ENCODE measurements around the gene SEC62. TPM values are rescaled to one million over a fixed set of nuclear protein-coding genes. Genes with fewer than 3 reads are reported as not detected.

SEC62 gene
- total and polyA plus RNA-seq, 2 experiments from 2014 or later = 23.6 to 306 TPM

DNA sequence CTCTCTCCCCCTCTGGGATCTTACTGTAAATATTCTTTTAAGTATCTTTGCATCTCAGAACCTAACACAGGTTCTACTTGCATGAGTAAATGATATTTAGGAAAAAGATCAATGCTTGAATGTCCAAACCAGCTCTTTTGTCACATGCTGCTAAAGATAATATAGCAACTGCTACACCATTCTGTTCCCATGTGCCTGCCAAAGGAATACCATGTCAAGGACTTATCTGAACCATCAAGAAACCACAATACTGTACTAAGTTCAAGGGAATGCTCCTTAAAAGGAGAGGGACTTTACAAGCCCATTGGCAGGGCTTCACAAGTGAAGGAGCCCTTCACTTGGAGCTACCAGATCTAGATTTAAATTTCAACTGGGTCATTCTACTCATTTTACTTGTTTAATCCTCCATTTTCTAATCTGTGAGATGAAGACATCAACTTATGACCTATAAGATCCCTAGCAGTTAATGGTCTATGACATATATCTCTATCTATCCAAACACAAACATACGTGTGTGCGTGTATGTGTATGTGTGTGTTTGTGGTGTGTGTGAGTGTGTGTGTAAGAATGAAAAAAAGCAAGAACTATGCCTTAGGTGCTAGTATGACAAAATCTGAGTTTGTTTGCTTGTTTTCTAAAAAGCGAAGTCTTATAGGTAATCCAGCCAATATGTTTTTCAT is 13.0 kb upstream of the SEC62 start:
- no peaks in the 10 kb centered on the region for H3K27me3 Mint-ChIP-seq (ENCODE audit: insufficient read depth, low read depth, poor library complexity)
- H3K36me3 Mint-ChIP-seq (ENCODE audit: low read depth) = no peaks in the 10 kb centered on the region
- H3K4me1 Mint-ChIP-seq = no peaks in the 10 kb centered on the region
- ATAC-seq = no peak
- H3K9me3 Mint-ChIP-seq = no peaks in the 10 kb centered on the region
- Histone ChIP-seq H3K4me1 (ENCODE audit: insufficient read depth) (no peaks in the 10 kb centered on the region), H3F3A (replicated peaks; ENCODE audit: low read depth) (no peaks in the 10 kb centered on the region), H3K27me3 (ENCODE audit: insufficient read depth) (no peaks in the 10 kb centered on the region), H4K20me1 (replicated peaks; ENCODE audit: insufficient read depth) (no peaks in the 10 kb centered on the region), H3K27ac (ENCODE audit: low read depth) (no peak overlapping the region), H3K4me3 (no peak overlapping the region), H3K4me2 (no peak overlapping the region), H3K79me2 (replicated peaks; ENCODE audit: insufficient read depth) (no peaks in the 10 kb centered on the region), H2AFZ (peak overlapping the region; percentile 80), H3K9me2 (ENCODE audit: insufficient read depth) (no peaks in the 10 kb centered on the region), H3K36me3 (ENCODE audit: insufficient read depth) (no peaks in the 10 kb centered on the region)
- no peak overlapping the region for H3K27ac Mint-ChIP-seq
- no peak overlapping the region for H3K4me3 Mint-ChIP-seq
- TF ChIP-seq STAT1 (IDR thresholded peaks at IDR 0.05; ENCODE audit: unreplicated experiment) (no peak), EZH2phosphoT487 (IDR thresholded peaks at IDR 0.05; ENCODE audit: unreplicated experiment) (no peak), POLR2AphosphoS5 (IDR thresholded peaks at IDR 0.05; ENCODE audit: low read depth) (no peak), NANOG (IDR thresholded peaks at IDR 0.05; ENCODE audit: borderline replicate concordance) (no peak), JUNB (IDR thresholded peaks at IDR 0.05; ENCODE audit: unreplicated experiment) (no peak)
- TF ChIP-seq, protein P1, sequence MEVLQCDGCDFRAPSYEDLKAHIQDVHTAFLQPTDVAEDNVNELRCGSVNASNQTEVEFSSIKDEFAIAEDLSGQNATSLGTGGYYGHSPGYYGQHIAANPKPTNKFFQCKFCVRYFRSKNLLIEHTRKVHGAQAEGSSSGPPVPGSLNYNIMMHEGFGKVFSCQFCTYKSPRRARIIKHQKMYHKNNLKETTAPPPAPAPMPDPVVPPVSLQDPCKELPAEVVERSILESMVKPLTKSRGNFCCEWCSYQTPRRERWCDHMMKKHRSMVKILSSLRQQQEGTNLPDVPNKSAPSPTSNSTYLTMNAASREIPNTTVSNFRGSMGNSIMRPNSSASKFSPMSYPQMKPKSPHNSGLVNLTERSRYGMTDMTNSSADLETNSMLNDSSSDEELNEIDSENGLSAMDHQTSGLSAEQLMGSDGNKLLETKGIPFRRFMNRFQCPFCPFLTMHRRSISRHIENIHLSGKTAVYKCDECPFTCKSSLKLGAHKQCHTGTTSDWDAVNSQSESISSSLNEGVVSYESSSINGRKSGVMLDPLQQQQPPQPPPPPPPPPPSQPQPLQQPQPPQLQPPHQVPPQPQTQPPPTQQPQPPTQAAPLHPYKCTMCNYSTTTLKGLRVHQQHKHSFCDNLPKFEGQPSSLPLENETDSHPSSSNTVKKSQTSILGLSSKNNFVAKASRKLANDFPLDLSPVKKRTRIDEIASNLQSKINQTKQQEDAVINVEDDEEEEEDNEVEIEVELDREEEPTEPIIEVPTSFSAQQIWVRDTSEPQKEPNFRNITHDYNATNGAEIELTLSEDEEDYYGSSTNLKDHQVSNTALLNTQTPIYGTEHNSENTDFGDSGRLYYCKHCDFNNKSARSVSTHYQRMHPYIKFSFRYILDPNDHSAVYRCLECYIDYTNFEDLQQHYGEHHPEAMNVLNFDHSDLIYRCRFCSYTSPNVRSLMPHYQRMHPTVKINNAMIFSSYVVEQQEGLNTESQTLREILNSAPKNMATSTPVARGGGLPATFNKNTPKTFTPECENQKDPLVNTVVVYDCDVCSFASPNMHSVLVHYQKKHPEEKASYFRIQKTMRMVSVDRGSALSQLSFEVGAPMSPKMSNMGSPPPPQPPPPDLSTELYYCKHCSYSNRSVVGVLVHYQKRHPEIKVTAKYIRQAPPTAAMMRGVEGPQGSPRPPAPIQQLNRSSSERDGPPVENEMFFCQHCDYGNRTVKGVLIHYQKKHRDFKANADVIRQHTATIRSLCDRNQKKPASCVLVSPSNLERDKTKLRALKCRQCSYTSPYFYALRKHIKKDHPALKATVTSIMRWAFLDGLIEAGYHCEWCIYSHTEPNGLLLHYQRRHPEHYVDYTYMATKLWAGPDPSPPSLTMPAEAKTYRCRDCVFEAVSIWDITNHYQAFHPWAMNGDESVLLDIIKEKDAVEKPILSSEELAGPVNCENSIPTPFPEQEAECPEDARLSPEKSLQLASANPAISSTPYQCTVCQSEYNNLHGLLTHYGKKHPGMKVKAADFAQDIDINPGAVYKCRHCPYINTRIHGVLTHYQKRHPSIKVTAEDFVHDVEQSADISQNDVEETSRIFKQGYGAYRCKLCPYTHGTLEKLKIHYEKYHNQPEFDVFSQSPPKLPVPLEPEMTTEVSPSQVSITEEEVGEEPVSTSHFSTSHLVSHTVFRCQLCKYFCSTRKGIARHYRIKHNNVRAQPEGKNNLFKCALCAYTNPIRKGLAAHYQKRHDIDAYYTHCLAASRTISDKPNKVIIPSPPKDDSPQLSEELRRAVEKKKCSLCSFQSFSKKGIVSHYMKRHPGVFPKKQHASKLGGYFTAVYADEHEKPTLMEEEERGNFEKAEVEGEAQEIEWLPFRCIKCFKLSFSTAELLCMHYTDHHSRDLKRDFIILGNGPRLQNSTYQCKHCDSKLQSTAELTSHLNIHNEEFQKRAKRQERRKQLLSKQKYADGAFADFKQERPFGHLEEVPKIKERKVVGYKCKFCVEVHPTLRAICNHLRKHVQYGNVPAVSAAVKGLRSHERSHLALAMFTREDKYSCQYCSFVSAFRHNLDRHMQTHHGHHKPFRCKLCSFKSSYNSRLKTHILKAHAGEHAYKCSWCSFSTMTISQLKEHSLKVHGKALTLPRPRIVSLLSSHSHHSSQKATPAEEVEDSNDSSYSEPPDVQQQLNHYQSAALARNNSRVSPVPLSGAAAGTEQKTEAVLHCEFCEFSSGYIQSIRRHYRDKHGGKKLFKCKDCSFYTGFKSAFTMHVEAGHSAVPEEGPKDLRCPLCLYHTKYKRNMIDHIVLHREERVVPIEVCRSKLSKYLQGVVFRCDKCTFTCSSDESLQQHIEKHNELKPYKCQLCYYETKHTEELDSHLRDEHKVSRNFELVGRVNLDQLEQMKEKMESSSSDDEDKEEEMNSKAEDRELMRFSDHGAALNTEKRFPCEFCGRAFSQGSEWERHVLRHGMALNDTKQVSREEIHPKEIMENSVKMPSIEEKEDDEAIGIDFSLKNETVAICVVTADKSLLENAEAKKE (CRISPR knock-in tag; IDR thresholded peaks at IDR 0.05) = no peak
- no peak for DNase-seq (ENCODE audit: low spot score)

Data from GM23338 (cell line).